Stimulated activated CD4-positive, alpha-beta T cell treated with anti-CD3 and anti-CD28 coated beads, Interleukin-1b, Interleukin-23, amount 100 ng/mL, for 24 hours (primary cell): ENCODE data around the gene VRK3.

Experiments
- DNase-seq, 4 experiments: peaks; one replicate each; pipeline ENCODE4 v3.0.0-alpha.2; 2020; ENCODE audit warnings: low read depth in 4 of 4, low spot score in 1 of 4

The VRK3 gene

DNA sequence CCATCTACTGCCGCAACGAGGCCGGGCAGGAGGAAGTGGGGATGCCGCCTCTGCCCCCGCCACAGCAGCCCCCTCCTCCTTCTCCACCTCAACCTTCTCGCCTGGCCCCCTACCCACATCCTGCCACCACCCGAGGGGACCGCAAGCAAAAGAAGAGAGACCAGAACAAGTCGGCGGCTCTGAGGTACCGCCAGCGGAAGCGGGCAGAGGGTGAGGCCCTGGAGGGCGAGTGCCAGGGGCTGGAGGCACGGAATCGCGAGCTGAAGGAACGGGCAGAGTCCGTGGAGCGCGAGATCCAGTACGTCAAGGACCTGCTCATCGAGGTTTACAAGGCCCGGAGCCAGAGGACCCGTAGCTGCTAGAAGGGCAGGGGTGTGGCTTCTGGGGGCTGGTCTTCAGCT, 92.4 kb downstream of the VRK3 start:
- no peak for DNase-seq

DNA sequence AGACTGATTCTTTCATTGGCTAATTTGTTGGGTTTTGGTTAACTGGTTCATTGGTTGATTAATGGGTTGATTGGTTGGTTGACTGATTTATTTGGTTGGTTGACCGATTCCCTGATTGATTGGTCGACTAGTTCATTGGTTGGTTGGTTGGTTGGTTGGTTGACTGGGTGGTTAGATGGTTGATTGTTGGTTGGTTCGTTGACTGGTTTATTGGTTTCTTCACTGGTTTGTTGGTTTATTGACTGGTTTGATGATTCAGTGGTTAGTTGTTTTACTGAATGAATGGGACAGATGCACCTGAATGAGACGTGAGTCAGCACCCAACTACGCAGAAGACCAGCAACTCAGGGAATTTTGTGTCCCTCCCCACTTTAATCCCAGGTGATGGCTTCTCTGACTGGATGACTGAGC, 93.1 kb downstream of the VRK3 start:
- DNase-seq = no peak

DNA sequence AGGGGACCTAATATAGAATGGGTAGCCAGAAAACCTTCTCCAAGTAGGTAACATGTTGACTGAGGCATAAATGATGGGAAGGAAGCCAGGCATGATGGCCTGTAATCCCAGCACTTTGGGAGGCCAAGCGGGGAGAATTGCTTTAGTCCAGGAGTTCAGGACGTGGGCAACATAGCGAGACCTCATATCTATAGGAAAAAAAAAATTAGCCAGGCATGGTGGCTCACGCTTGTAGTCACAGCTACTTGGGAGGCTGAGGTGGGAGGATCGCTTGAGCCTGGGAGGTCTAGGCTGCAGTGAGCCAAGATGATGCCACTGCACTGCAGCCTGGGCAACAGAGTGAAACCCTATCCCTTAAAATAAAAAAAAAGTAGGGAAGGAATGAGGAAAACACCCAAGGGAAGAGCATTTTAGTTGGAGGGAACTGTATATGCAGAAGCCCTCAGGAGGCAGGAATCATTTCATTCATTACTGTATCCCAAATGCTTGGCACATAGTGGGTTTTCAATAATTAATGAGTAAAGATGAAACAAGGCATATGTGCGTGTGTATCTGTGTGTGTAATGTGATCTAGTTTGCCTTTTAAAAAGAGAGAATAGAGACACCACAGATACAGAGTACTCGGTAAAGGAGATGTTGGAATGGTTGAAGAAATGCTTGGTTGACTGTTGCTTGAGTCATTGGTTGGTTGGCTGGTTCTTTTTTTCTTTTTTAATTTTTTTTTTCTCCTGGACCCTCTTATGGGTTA, 93.7 kb downstream of the VRK3 start:
- DNase-seq = no peak

DNA sequence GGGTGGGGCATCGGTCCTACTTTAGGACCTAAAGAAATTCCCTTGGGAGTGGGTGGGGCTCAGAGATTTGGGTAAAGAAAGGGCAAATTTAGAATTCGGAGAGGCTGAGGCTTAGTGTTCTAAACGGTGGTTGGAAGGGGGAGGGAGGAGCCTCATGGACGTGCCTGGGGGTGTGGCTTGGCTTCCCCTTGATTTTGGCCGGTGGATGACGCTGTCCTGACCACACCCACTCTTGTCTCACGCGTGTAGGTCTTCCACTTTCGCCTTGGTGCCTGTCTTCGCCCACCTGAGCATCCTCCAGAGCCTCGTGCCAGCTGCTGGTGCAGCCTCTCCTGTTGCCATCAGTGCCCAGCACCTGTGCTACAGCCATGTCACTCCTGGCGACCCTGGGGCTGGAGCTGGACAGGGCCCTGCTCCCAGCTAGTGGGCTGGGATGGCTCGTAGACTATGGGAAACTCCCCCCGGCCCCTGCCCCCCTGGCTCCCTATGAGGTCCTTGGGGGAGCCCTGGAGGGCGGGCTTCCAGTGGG, 94.6 kb downstream of the VRK3 start:
- no peak for DNase-seq

DNA sequence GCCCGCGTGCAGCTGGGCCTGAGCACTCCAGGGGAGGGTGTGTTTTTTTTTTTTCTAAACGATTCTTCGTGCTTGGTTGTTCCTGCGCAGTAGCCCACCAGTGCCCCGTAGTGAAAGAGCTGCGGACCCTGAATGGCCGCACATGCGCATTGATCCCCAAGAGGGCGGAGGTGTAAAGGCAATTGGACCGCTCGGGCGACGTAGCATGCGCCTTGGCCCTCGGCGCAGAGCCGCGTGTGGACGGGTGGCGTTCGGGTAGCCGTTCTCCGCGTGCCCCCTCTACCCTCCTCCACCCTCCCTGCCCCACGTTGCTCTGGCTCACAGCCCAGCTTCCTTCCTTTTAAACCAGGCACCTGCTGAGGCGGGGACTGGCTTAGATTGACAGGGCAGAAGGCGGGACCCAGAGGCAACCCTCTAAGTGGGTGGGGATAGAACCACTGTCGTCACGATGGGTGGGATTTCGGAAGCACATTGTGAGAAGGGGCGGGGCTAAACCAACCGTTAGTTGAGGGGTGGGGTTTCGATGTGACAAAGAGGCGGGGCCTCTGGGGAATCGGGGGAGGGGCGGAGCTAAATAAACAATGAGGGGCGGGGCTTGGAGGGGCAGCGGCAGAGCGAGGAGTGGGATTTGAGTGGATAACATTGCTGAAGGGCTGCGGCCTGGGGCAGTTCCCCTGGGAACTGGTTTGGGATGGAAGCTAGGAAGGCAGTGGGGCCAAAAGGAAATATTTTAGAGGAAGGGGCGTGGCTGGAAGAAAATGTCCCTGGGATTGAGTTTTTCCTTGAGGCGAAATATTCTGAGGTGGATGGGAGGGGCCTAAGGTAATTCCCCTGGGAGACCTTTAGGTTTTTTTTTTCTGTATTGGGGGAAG, 95.3 kb downstream of the VRK3 start:
- DNase-seq = peak; percentile 86 to 90 (median 88)

DNA sequence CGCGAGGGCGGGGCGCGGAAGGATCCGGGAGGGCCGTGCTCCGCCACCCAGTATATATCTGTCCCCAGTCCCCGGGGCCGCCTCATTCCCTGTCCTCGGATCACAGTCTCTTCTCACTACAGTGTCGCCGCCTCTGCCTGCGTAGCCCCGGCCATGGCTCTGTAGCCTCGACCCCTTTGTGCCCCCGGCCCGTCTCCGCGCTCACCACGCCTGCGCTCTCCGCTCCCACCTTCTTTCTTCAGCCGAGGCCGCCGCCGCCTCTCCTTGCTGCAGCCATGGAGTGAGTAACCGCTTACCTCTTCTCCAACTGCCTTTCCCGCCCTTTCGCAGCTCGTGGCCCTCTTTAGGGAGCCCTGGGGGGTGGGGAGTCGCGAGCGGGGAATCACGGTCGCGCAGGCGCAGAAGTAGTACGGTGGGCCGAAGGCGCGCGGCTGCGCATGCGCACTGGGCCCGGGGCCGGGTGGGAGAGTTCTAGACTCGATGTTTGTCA, 96.0 kb downstream of the VRK3 start, which contains the start of the genes ATF5 and NUP62:
ATF5 (plus strand) TSS at position 85 of the 490 bp plus-strand sequence. CDS start 1,646 bp downstream, outside the sequence.
NUP62 (minus strand) TSS at position 384 of the 490 bp plus-strand sequence. CDS start 19,697 bp downstream, outside the sequence.
- DNase-seq = peak; percentile 85 to 92 (median 91)

DNA sequence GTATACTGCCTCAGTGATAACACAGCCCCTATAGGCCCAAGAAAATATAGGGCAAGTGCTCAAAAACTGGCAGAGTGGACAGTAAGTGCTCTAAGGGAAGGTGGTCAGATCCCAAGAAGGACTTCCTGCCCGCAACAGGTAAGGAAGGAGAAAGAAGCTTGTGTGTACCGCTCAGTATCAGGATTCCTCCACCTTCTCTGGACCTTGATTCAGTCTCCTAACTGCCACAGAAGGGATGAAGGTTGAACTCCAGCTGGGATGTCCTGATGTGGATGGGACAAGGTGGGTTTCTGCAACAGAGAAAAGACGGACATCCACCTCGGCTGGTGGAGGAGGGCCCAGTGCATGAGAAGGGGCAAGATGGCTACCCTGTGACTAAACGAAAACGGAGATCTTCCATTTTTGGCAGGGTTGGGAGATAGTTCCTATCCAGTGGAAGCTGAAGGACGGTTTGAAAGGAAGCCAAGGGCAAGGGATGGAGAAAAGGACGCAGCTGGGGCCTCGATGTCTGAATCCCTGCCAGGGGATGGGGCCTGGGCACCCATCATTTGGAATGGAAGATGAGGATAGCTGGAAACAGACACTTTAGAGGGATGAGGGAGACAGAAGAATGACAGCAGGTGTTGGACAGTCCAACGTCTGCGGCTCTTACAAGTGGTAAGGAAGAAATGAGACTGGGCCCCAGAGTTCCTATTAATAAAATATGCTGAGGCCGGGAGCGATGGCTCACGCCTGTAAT, 97.5 kb downstream of the VRK3 start:
- no peak for DNase-seq

DNA sequence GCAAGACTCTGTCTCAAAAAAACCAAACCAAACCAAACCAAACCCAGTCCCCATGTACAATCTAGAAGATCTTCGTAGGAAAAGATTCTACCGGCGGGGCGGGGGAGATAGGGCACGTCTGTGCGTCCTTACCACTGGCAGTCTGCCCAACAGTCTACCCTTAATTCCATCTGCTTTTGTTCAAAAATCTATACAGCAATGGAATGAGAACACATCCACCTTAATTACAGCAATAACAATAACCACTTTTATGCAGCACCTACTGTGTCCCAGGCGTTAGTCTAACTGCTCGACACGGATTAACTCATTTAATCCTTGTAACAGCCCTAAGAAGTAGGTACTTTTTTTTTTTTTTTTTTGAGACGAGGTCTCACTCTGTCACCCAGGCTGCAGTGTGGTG, 98.7 kb downstream of the VRK3 start:
- no peak for DNase-seq
